Neuron (in vitro differentiated cells): ENCODE data around the gene FNDC1.
"Not testable (repeated sequence)": the region's sequence is repeated elsewhere in the genome, so short reads cannot be mapped to it uniquely, and the experiment has no call there.

Experiments
- H2AFZ ChIP-seq: one replicate; pipeline ENCODE4 v1.6.1; 2013; ENCODE audit warnings: low read depth, mild to moderate bottlenecking, inconsistent platforms, low read length, moderate library complexity
- H3K27me3 ChIP-seq: one replicate; pipeline ENCODE4 v1.6.1; 2013; ENCODE audit warnings: low read length; ENCODE audit not compliant: insufficient read depth
- H3K36me3 ChIP-seq: one replicate; pipeline ENCODE4 v1.6.1; 2013; ENCODE audit warnings: low read length; ENCODE audit not compliant: insufficient read depth
- H3K4me1 ChIP-seq: one replicate; pipeline ENCODE4 v1.6.1; 2013; ENCODE audit warnings: low read length; ENCODE audit not compliant: insufficient read depth
- H3K4me3 ChIP-seq: 2 replicates; pipeline ENCODE4 v1.5.1; 2013; ENCODE audit warnings: mild to moderate bottlenecking, low read length, moderate library complexity
- H3K9me3 ChIP-seq: one replicate; pipeline ENCODE4 v1.6.1; 2013; ENCODE audit warnings: low read length

The FNDC1 gene

DNA sequence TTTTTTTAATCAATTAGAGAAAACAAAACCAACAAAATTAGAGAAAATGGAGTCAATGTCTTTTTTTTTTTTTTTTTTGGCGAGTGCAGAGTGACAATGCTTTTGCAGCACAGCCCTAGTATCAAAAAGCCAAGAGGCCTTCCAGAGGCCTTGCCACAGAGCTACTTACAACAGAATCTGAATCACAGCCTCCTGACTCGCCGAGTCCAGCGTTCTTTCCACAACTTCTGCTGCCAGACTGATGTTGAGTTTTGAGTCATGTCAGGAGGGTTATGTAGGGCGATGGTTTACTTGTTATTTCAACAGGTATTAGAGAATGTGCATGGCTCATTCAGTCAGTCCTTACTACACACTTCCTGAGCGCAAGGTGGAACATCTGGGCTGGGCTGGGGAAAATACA is 88.6 kb downstream of the FNDC1 start:
- Histone ChIP-seq H3K36me3 (no peaks in the 10 kb centered on the region), H3K4me3 (no peak overlapping the region), H3K9me3 (no peaks in the 10 kb centered on the region), H3K4me1 (no peaks in the 10 kb centered on the region), H3K27me3 (no peaks in the 10 kb centered on the region), H2AFZ (no peak overlapping the region)

DNA sequence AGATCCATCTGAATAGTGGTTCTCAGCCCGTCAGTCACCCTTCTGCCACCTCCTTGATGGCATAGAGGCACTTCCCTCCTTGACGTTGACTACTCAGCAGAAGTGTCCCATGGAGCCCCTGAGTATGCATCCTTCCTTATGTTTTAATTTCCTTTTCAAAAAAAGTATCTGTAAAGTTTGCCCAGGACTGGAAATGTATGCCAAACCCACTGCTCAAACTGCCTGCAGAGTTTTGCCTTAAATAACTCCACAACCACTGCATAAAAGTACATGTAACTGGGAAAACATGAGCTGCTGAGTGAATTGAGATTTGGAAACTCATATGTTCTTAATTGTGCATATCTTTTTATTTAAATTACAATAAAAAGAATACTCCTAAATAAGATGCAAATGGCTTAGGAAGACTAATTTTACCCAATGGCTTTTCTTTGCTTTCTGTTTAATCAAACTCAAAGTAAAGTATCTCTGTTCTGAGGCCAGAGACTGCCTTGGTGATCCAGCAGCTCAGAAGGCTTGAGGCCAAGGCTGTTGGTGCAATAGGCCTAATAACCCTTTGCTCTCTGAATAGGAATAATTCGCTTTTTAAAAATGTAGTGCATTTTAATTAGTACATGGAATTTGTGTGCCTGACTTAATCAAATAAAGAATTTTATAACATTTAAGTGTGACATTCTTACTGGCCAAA is 90.4 kb downstream of the FNDC1 start:
- Histone ChIP-seq H3K9me3 (no peaks in the 10 kb centered on the region), H3K27me3 (no peaks in the 10 kb centered on the region), H3K4me3 (no peak overlapping the region), H3K36me3 (no peaks in the 10 kb centered on the region), H3K4me1 (no peaks in the 10 kb centered on the region), H2AFZ (no peak overlapping the region)

DNA sequence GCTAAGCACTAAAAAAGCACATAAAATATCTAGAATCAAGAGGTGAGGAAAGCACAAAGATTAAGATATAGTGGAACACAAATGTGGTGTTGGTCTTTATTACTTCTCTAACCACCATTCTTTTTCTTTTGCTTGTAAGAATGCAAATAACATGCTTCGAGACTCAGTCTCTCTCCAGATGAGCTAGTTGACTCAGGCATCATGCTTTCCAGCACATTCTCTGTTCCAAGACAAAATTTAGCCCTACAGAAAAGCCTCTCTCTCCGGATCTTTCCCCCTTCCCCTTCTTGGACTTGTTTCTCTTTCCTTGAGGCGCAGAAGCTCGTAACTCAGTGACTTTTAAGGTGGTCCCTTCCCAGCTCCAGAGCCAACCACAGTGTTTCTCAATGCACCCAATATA is 91.0 kb downstream of the FNDC1 start:
- no peaks in the 10 kb centered on the region for H3K4me1 ChIP-seq
- H2AFZ ChIP-seq: no peak overlapping the region

GRCh38 chr6:159261995-159262394 is 92.8 kb downstream of the FNDC1 start:
- Histone ChIP-seq H3K4me1 (no peaks in the 10 kb centered on the region), H3K9me3 (no peaks in the 10 kb centered on the region), H3K4me3 (no peak overlapping the region), H3K27me3 (no peaks in the 10 kb centered on the region), H3K36me3 (no peaks in the 10 kb centered on the region), H2AFZ (no peak overlapping the region)

More for the DNA sequence above, 91.0 kb downstream of the FNDC1 start:
- Histone ChIP-seq H3K4me3 (no peak overlapping the region), H3K9me3 (no peaks in the 10 kb centered on the region), H3K27me3 (no peaks in the 10 kb centered on the region), H3K36me3 (no peaks in the 10 kb centered on the region)

- H3K4me1 ChIP-seq: no peaks in the 10 kb centered on the region
- H3K27me3 ChIP-seq: no peaks in the 10 kb centered on the region
- no peaks in the 10 kb centered on the region for H3K9me3 ChIP-seq
- H3K4me3 ChIP-seq: no peak overlapping the region
- no peak overlapping the region for H2AFZ ChIP-seq
- no peaks in the 10 kb centered on the region for H3K36me3 ChIP-seq
Measured at GRCh38 chr6:159262586-159262985, 93.4 kb downstream of the FNDC1 start.

- H3K27me3 ChIP-seq: no peaks in the 10 kb centered on the region
- H2AFZ ChIP-seq: no peak overlapping the region
- H3K36me3 ChIP-seq: no peaks in the 10 kb centered on the region
- H3K9me3 ChIP-seq: no peaks in the 10 kb centered on the region
- no peaks in the 10 kb centered on the region for H3K4me1 ChIP-seq
- no peak overlapping the region for H3K4me3 ChIP-seq
Measured at GRCh38 chr6:159267165-159267564, 98.0 kb downstream of the FNDC1 start.

DNA sequence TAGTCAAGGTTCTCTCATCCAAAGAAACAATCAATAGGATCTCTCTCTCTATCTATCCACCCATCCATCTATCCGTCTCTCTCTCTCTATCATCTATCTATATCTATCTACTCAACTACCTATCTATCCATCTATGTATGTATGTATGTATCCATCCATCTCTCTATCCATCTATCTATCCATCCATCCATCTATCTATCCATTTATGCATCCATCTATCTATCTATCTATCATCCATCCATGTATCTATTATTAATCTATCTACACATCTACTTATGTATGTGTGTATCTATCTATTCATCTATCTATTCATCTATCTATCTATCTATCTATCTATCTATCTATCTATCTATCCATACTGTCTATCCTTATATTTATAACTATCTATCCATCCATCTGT is 99.3 kb downstream of the FNDC1 start:
- no peaks in the 10 kb centered on the region for H3K36me3 ChIP-seq
- no peaks in the 10 kb centered on the region for H3K27me3 ChIP-seq
- H3K9me3 ChIP-seq: no peaks in the 10 kb centered on the region
- no peak overlapping the region for H2AFZ ChIP-seq
- no peaks in the 10 kb centered on the region for H3K4me1 ChIP-seq
- H3K4me3 ChIP-seq: no peak overlapping the region

DNA sequence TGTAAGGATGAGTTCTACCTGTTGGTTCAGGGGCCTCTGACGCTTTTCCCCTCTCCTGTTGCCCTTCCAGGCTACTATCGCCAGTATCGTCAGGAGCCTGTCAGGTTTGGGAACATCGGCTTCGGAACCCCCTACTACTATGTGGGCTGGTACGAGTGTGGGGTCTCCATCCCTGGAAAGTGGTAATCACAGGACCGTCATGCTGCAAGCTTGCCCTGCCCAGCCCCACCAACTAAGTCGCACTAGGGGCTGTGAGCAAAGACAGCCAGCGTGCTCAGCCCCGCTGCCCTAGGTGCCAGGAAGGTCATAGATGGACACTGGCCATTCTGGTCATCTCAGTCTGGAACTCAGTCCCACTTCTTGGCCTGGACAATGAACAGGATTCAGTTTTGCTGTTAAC is 102.1 kb downstream of the FNDC1 start:
- H3K4me3 ChIP-seq: no peak overlapping the region
- H3K27me3 ChIP-seq: no peaks in the 10 kb centered on the region
- no peaks in the 10 kb centered on the region for H3K36me3 ChIP-seq
- H3K9me3 ChIP-seq: no peaks in the 10 kb centered on the region
- no peak overlapping the region for H2AFZ ChIP-seq
- no peaks in the 10 kb centered on the region for H3K4me1 ChIP-seq

GRCh38 chr6:159278626-159279025 is 109.4 kb downstream of the FNDC1 start:
- no peaks in the 10 kb centered on the region for H3K27me3 ChIP-seq
- H2AFZ ChIP-seq: no peak overlapping the region
- no peaks in the 10 kb centered on the region for H3K9me3 ChIP-seq
- H3K4me1 ChIP-seq: no peaks in the 10 kb centered on the region
- H3K4me3 ChIP-seq: no peak overlapping the region
- no peaks in the 10 kb centered on the region for H3K36me3 ChIP-seq

DNA sequence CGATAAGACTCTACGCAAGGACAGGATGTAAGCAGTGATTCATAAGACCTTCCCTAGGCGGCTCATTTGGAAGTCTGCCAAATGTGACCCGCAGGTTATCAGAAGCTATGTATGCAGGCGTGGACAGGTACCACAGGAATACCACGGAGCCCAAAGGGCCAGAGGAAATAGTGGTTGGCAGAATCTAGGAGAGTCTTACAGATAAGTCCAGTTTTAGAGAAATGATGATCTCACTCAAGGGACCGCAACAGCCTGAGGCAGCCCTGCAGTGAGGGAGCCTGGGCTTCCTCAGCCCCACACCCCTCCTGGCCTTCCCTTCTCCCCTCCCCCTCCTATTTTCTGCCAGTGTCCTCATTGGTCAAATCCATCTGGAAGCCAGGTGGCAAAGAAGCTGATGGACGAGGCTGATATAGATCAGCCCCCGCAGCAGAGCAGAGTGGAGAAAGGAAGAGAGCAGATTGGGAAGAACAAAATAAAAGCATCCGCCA is 110.6 kb downstream of the FNDC1 start:
- H3K27me3 ChIP-seq: no peaks in the 10 kb centered on the region
- no peaks in the 10 kb centered on the region for H3K36me3 ChIP-seq
- H3K4me1 ChIP-seq: no peaks in the 10 kb centered on the region
- no peaks in the 10 kb centered on the region for H3K9me3 ChIP-seq
- H2AFZ ChIP-seq: no peak overlapping the region
- H3K4me3 ChIP-seq: no peak overlapping the region

- no peak overlapping the region for H3K4me3 ChIP-seq
- H2AFZ ChIP-seq: no peak overlapping the region
- no peaks in the 10 kb centered on the region for H3K9me3 ChIP-seq
- H3K36me3 ChIP-seq: no peaks in the 10 kb centered on the region
- no peaks in the 10 kb centered on the region for H3K27me3 ChIP-seq
- H3K4me1 ChIP-seq: no peaks in the 10 kb centered on the region
Measured at GRCh38 chr6:159282421-159282820, 113.2 kb downstream of the FNDC1 start.

DNA sequence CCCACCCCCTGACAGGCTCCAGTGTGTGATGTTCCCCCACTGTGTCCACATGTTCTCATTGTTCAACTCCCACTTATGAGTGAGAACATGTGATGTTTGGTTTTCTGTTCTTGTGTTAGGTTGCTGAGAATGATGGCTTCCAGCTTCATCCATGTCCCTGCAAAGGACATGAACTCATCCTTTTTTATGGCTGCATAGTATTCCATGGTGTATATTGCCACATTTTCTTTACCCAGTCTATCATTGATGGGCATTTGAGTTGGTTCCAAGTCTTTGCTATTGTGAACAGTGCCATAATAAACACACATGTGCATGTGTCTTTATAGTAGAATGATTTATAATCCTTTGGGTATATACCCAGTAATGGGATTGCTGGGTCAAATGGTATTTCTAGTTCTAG is 115.5 kb downstream of the FNDC1 start:
- not testable (repeated sequence) for H3K27me3 ChIP-seq, H3K36me3 ChIP-seq, H3K4me1 ChIP-seq, H3K4me3 ChIP-seq, H3K9me3 ChIP-seq, H2AFZ ChIP-seq

DNA sequence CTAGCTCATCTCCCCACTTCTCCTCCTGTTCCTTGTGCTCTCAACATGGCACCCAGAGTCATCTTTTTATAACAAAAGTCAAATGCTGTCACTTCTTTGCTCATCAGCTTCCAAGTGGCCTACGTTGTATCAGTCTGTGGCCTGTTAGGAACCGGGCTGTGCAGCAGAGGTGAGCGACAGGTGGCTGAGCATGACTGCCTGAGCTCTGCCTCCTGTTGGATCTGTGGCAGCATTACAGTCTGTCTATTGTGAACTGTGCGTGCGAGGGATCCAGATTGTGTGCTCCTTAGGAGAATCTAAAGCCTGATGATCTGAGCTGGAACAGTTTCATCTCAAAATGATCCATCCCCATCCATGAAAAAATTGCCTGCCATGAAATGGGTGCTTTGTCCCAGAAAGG is 129.6 kb downstream of the FNDC1 start:
- H3K4me3 ChIP-seq: no peak overlapping the region
- H3K9me3 ChIP-seq: no peaks in the 10 kb centered on the region
- no peaks in the 10 kb centered on the region for H3K36me3 ChIP-seq
- H3K4me1 ChIP-seq: no peaks in the 10 kb centered on the region
- no peak overlapping the region for H2AFZ ChIP-seq
- H3K27me3 ChIP-seq: no peaks in the 10 kb centered on the region

DNA sequence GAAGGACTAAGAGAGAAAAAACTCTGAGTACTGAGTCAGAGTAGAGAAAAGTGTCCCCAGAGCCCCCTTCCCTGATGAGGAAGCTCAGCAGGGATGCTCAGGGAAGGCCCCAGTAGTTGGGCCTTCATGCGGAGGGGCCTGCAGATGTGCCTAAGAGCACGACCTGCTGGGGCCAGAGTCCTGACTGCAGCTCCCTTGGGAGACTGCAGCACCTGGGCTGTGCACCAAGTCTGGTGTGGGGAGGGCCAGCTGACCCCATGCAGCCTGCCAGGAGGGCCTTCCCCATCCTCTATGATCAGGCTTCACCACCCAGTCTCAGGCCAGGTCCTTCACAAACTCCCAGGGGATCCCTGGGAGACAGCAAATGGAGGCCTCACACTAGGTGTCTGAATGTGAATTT is 130.4 kb downstream of the FNDC1 start:
- H3K36me3 ChIP-seq: no peaks in the 10 kb centered on the region
- H3K27me3 ChIP-seq: no peaks in the 10 kb centered on the region
- H3K9me3 ChIP-seq: no peaks in the 10 kb centered on the region

More for the DNA sequence above, 130.4 kb downstream of the FNDC1 start:
- H2AFZ ChIP-seq: no peak overlapping the region
- H3K4me3 ChIP-seq: no peak overlapping the region
- H3K4me1 ChIP-seq: no peaks in the 10 kb centered on the region
